OCI-LY1 (cell line): Measurements from ENCODE around the gene GPR17.

ENCODE experiments used
- H2AFZ ChIP-seq: fragments of 200-600 bp; sonication (generic), shearing (Covaris generic); 2 replicates; pipeline ENCODE4 v1.6.0; 2014; ENCODE audit warnings: antibody characterized with exemption, mild to moderate bottlenecking, low read length
- H3F3A ChIP-seq: fragments of 200-600 bp; sonication (generic), shearing (Covaris generic); 2 replicates; pipeline ENCODE4 v1.6.0; 2014; ENCODE audit warnings: mild to moderate bottlenecking, antibody characterized with exemption, low read length, moderate library complexity; ENCODE audit not compliant: insufficient read depth
- H3K27ac ChIP-seq: fragments of 200-600 bp; sonication (generic); 2 replicates; pipeline ENCODE4 v1.5.1; 2014; ENCODE audit warnings: low read length, mixed run types, mild to moderate bottlenecking, low read depth; ENCODE audit not compliant: poor library complexity, severe bottlenecking
- H3K27me3 ChIP-seq: fragments of 200-600 bp; sonication (generic); 2 replicates; pipeline ENCODE4 v1.6.0; 2014; ENCODE audit warnings: antibody characterized with exemption, mild to moderate bottlenecking, low read length, moderate library complexity; ENCODE audit not compliant: insufficient read depth
- H3K36me3 ChIP-seq: fragments of 200-600 bp; sonication (generic); 2 replicates; pipeline ENCODE4 v1.6.1; 2014; ENCODE audit warnings: mild to moderate bottlenecking, antibody characterized with exemption, low read length, moderate library complexity, mixed read lengths; ENCODE audit not compliant: insufficient read depth
- H3K4me1 ChIP-seq: fragments of 200-600 bp; sonication (generic); 2 replicates; pipeline ENCODE4 v1.5.1; 2014; ENCODE audit warnings: mild to moderate bottlenecking, low read length, moderate library complexity; ENCODE audit not compliant: insufficient read depth, severe bottlenecking
- H3K4me2 ChIP-seq: fragments of 200-600 bp; sonication (generic), shearing (Covaris generic); 2 replicates; pipeline ENCODE4 v1.6.1; 2014; ENCODE audit warnings: low read length
- H3K4me3 ChIP-seq: fragments of 200-600 bp; sonication (generic); 2 replicates; pipeline ENCODE4 v1.5.1; 2014; ENCODE audit warnings: low read length, low read depth, mild to moderate bottlenecking, mixed read lengths; ENCODE audit not compliant: poor library complexity, severe bottlenecking
- H3K79me2 ChIP-seq: fragments of 200-600 bp; shearing (Covaris generic); 2 replicates; pipeline ENCODE4 v1.6.1; 2016; ENCODE audit warnings: mixed run types, low read length, mixed read lengths; ENCODE audit not compliant: insufficient read depth
- H3K9ac ChIP-seq: fragments of 200-600 bp; sonication (generic), shearing (Covaris generic); 2 replicates; pipeline ENCODE4 v1.6.1; 2014; ENCODE audit warnings: mild to moderate bottlenecking, low read length, mixed read lengths
- H3K9me2 ChIP-seq: fragments of 200-600 bp; sonication (generic), shearing (Covaris generic); 2 replicates; pipeline ENCODE4 v1.6.1; 2014; ENCODE audit warnings: low read depth, mild to moderate bottlenecking, low read length, mixed read lengths
- H3K9me3 ChIP-seq: fragments of 200-600 bp; shearing (Covaris generic); 2 replicates; pipeline ENCODE4 v1.6.1; 2014; ENCODE audit warnings: low read length, mixed read lengths
- H4K20me1 ChIP-seq: fragments of 200-600 bp; sonication (generic), shearing (Covaris generic); 2 replicates; pipeline ENCODE4 v1.6.0; 2016; ENCODE audit warnings: mild to moderate bottlenecking, low read length; ENCODE audit not compliant: insufficient read depth
- CTCF ChIP-seq: fragments of 200-600 bp; sonication (generic), shearing (Covaris generic); IDR thresholded peaks from 2 replicates; pipeline ENCODE4 v1.5.1; 2017; ENCODE audit warnings: mild to moderate bottlenecking, antibody characterized with exemption, low read length, moderate library complexity, mixed read lengths
- EZH2 ChIP-seq: fragments of 200-600 bp; sonication (generic), shearing (Covaris generic); IDR thresholded peaks from 2 replicates; pipeline ENCODE4 v1.8.0; 2017; ENCODE audit warnings: borderline replicate concordance, mixed run types, mild to moderate bottlenecking, antibody characterized with exemption, low read length, moderate library complexity, mixed read lengths

The GPR17 gene

GRCh38 chr2:127651971-127652550 lies 6.1 kb downstream of the GPR17 start:
- Histone ChIP-seq H3K4me2 (no peak overlapping the region), H3K79me2 (no peaks in the 10 kb centered on the region), H3K4me1 (no peaks in the 10 kb centered on the region), H3K9me3 (no peaks in the 10 kb centered on the region), H3K27me3 (0 out of 2 replicates have a peak, but pooled peaks cover 5% of the 10 kb centered on the region), H2AFZ (no peak overlapping the region), H4K20me1 (no peaks in the 10 kb centered on the region), H3K9ac (no peak overlapping the region), H3K9me2 (no peaks in the 10 kb centered on the region), H3F3A (no peaks in the 10 kb centered on the region), H3K4me3 (no peak overlapping the region), H3K36me3 (no peaks in the 10 kb centered on the region), H3K27ac (no peak overlapping the region)
- TF ChIP-seq CTCF (no peak), EZH2 (no peak)

- Histone ChIP-seq H3K4me2 (no peak overlapping the region), H4K20me1 (no peaks in the 10 kb centered on the region), H3K9me2 (no peaks in the 10 kb centered on the region), H3K9me3 (no peaks in the 10 kb centered on the region), H3K27ac (no peak overlapping the region), H3K36me3 (no peaks in the 10 kb centered on the region), H3K4me1 (no peaks in the 10 kb centered on the region), H3K27me3 (0 out of 2 replicates have a peak, but pooled peaks cover 5% of the 10 kb centered on the region), H3K4me3 (no peak overlapping the region), H2AFZ (no peak overlapping the region), H3K79me2 (no peaks in the 10 kb centered on the region), H3K9ac (no peak overlapping the region), H3F3A (no peaks in the 10 kb centered on the region)
- TF ChIP-seq CTCF: no peak
- TF ChIP-seq EZH2: no peak
Measured at GRCh38 chr2:127652786-127653357, 6.9 kb downstream of the GPR17 start.

DNA sequence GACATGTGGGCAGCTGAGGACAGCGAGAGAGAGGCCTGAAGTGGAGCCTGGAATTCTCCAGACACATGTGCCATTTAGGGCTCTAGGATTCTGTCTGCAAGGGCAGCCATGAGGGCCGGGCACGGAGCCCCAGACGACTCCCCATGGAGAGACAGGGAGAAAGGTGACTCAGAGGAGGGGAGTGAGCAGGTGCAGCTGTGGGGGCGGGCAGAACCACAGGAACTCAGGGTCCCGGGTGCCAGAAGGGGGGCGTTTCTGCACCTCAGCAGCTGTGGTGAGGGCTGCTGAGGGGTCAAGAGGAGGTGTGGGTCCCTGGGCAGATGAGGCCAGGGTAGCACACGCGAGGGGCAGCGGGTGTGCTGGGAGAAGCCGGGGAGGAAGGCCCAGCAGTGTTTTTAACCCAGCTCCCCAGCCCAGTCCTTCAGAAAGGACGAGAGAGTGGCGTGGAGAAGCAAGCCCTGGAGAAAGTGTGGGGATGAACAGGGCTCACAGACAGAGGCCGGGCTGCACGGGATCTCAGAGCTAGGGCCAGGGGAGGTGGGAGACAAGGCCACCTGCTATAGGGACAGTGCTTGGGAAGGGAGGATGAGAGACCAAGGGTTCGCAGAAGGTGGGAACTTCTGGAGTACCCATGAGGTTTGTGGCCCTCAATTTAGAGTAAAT lies 7.6 kb downstream of the GPR17 start:
- Histone ChIP-seq H3K4me1 (no peaks in the 10 kb centered on the region), H3K9me2 (no peaks in the 10 kb centered on the region), H3K9me3 (no peaks in the 10 kb centered on the region), H3K27ac (no peak overlapping the region), H3F3A (no peaks in the 10 kb centered on the region), H3K27me3 (0 out of 2 replicates have a peak, but pooled peaks cover 5% of the 10 kb centered on the region), H3K36me3 (no peaks in the 10 kb centered on the region), H3K79me2 (no peaks in the 10 kb centered on the region), H3K4me3 (no peak overlapping the region), H3K9ac (no peak overlapping the region), H4K20me1 (no peaks in the 10 kb centered on the region), H3K4me2 (no peak overlapping the region), H2AFZ (no peak overlapping the region)
- no peak for TF ChIP-seq EZH2
- TF ChIP-seq CTCF: no peak
